GM11168 (cell line): Measurements from ENCODE around the gene PIP5K1B.

Experiments used
- in situ Hi-C: fragments of 300-500 bp; cut with MboI; formaldehyde crosslinking; loops from one replicate; pipeline ENCODE4 v1.12.0; 2022; ENCODE audit warnings: low sequenced_read_pairs; ENCODE audit not compliant: unreplicated experiment

Gene PIP5K1B

GRCh38 chr9:68998812-68999211 lies 293.8 kb downstream of the PIP5K1B start:
- in situ Hi-C loops: no loop called here

DNA sequence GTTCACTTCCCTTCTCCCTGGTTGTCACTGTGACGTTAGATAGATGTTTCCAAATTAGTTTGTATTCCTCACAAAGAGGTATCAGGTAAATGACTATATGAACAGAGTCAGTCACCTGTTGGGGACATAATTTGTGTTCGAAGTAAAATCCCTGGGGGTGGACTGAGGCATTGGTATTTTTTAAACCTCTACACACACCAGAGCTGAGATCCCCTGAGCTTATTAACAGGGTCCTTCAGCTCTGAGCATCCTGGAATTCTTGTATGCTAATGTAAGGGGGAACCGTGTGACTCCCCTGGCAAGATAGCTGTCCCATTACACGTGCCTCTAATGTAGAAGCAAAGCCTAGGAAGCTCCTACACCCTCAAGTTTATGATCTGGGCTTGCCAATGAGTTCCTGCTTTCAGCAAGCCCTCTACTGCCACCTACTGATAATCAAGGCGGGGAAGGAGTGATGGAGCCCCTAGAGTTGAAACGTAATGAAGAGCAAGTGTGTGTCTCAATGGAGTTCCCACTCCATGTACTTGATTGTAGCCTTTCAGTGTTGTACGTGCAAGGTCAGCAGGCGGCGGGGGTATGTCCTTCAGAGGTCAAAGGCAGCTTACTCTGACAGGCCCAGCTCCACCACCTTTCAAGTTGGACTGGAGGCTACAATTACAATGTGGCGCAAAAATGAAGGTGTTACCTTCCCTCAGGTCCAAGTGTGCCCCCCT lies 294.5 kb downstream of the PIP5K1B start:
- in situ Hi-C loops: loop anchor here (10.0 kb wide), 2 partner anchors 295 to 415 kb away; partner anchors contain the start of gene PIP5K1B

GRCh38 chr9:69001921-69002320 lies 296.9 kb downstream of the PIP5K1B start:
- in situ Hi-C loops: loop anchor here (10.0 kb wide), 2 partner anchors 297 to 417 kb away; partner anchors contain the start of gene PIP5K1B

- in situ Hi-C loops: loop anchor here (10.0 kb wide), 2 partner anchors 298 to 418 kb away; partner anchors contain the start of gene PIP5K1B
Measured at GRCh38 chr9:69003051-69003450, 298.0 kb downstream of the PIP5K1B start.

GRCh38 chr9:69004836-69005235 lies 299.8 kb downstream of the PIP5K1B start:
- in situ Hi-C loops: loop anchor here (10.0 kb wide), 2 partner anchors 300 to 420 kb away; partner anchors contain the start of gene PIP5K1B

- in situ Hi-C loops: loop anchor here (10.0 kb wide), 2 partner anchors 305 to 425 kb away; partner anchors contain the start of gene PIP5K1B
Measured at GRCh38 chr9:69009708-69010107, 304.7 kb downstream of the PIP5K1B start.

DNA sequence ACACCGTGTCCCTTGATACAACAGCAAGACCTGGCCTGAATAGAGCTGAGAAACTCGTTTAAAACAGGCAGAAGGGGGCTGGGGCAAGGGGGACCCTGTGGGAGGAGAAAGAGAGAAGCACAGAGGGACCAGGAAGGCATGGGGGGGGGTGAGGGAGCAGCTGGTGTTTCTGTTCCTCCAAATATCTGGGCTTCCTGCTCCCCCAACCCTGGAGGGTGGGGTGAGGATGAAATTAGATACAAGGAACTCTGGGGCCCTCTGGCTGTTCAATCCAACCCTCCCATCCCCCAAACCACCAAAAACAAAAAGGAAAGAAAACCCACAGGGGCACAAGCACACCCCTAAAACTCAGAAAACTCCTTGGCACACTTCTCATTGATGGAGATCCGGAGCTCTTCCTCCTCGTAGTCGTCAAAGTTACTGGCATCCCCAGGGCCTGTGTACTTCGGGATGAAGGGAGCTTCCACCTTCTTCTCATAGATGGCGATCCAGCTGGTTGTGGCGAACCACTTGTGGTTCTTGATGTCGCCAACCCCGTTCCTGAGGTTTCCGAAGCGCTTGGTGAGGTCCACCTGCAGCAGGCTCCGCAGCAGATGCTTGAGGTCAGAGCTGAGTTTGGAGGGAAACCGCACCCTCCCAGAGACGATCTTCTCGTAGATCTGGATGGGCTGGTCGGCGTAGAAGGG lies 307.8 kb downstream of the PIP5K1B start:
- in situ Hi-C loops: no loop called here

GRCh38 chr9:69013382-69013727 lies 308.3 kb downstream of the PIP5K1B start:
- in situ Hi-C loops: no loop called here

GRCh38 chr9:69014013-69014412 lies 309.0 kb downstream of the PIP5K1B start, which contains the start of gene PRKACG:
Gene PRKACG (minus strand): TSS chr9:69014113. CDS start chr9:69014092, 21 bp downstream.
- in situ Hi-C loops: no loop called here

DNA sequence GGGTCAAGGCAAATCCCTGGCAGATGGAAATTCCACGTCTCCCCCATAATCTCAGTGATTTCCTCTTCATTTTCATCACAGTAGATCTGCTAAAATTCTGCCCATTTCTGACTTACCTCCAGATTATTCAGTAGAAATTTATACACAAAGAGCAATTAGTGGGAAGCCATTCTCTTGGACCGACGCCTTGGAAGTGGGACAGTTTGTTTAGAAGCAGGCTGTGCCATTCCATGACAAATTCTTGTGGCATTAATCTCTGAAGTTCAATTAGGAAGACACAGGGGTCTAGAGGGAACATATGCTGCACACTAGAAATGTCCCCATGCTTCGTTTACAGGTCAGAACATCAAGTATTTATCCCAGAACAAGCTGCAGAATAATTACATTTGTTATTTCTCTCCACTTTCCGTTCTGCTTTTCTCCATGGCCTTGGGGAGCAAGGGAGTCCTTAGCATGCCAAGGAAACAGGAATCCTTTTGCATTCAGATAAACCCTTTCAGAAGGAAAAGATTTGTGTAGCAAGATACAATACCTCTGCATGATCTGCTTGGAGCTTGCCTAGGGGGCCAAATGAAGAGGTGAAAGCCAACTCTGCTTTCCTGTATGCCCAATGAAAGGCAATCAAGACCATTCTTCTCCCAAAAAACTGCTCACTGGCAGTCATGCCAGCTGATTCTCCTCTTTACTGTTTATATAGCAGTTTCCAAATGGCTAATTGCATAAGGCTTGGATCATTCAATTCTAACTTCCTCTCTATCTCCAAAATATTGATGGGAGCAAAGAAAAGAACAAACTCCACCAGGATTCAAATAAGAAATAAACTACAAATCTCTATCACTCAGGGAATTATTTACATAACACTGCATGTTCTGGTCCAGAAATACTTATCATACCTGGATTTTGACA lies 311.4 kb downstream of the PIP5K1B start:
- in situ Hi-C loops: no loop called here

- in situ Hi-C loops: no loop called here
Measured at GRCh38 chr9:69018737-69019136, 313.7 kb downstream of the PIP5K1B start.

DNA sequence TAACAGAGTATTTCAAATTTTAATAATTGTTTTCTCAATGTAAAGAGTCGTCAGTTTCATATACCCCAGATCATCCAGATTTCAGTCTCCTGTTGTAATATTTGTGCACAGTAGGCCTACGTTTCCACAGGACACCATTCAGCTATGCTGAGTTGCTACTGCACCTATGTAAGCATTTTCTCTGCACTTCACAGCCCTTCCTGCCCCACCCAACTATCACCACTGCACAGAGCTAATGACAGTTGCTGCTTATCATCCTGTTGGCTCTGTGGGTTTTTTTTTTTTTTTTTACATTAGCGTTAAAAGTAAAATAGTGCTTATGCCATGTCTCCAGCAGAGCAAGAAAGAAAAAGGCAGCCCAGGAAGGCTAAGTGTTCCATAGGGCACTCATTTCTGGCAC lies 314.8 kb downstream of the PIP5K1B start:
- in situ Hi-C loops: no loop called here

GRCh38 chr9:69020301-69021145 lies 315.5 kb downstream of the PIP5K1B start:
- in situ Hi-C loops: no loop called here

DNA sequence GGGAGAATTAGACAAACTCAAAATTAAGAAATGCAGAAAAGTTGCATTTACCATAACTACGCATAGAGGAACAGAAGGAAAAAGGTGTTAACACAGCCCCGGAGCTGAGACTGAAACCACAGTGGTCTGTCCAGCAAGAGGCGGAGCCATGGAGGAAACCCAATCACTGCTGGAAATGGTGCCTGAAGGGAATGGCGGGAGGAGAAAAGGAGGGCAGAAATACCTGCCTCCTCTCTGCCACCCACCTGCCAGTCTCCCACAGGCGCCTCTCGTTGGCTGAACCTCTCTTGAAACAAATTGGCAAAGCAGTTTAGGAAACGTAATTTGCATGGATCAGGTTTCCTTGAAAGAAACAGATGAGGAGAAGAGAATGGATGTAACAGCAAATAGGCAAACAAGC lies 318.6 kb downstream of the PIP5K1B start:
- in situ Hi-C loops: no loop called here

- in situ Hi-C loops: no loop called here
Measured at GRCh38 chr9:69027355-69028097, 322.5 kb downstream of the PIP5K1B start.

DNA sequence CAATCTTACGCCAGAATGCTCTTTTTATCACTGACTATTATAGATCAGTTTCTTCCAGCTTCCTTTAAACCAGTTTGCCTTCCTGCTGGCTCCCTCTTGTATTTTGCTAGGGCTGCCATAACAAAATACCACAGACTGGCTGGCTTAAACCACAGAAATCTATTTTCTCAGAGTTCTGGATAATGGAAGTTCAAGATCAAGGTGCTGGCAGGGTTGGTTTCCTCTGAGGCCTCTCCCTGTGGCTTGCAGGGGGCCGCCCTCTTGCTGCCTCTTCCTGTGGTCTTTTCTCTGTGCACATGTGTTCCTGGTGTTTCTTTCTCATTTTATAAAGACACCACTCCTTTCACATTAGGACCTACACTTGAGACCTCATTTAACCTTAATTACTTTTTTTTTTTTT lies 323.7 kb downstream of the PIP5K1B start:
- in situ Hi-C loops: no loop called here

GRCh38 chr9:69029535-69029934 lies 324.5 kb downstream of the PIP5K1B start:
- in situ Hi-C loops: no loop called here

- in situ Hi-C loops: no loop called here
Measured at GRCh38 chr9:69030851-69031645, 326.0 kb downstream of the PIP5K1B start.
